H9 (cell line): ENCODE data around the gene MAP2. TPM values are rescaled to one million over a fixed set of nuclear protein-coding genes. Genes with fewer than 3 reads are reported as not detected.

Experiments
- DNase-seq: peaks from one replicate; pipeline ENCODE4 v3.0.0-alpha.2; 2017
- H2AFZ ChIP-seq: one replicate; pipeline ENCODE4 v1.6.1; 2013; ENCODE audit warnings: mild to moderate bottlenecking, low read length, control low read depth, moderate library complexity
- H2AK5ac ChIP-seq: 2 replicates; pipeline ENCODE4 v1.6.1; 2013; ENCODE audit warnings: low read length, control low read depth, mixed read lengths; ENCODE audit not compliant: insufficient read length
- H2BK120ac ChIP-seq: one replicate; pipeline ENCODE4 v1.6.1; 2013; ENCODE audit warnings: low read depth, mild to moderate bottlenecking, low read length, control low read depth, inconsistent platforms; ENCODE audit not compliant: poor library complexity, severe bottlenecking
- H2BK12ac ChIP-seq: 2 replicates; pipeline ENCODE4 v1.6.1; 2013; ENCODE audit warnings: low read length, control low read depth, mixed read lengths, low read depth; ENCODE audit not compliant: insufficient read length
- H2BK15ac ChIP-seq: 2 replicates; pipeline ENCODE4 v1.6.1; 2013; ENCODE audit warnings: low read depth, low read length, control low read depth
- H2BK20ac ChIP-seq: one replicate; pipeline ENCODE4 v1.6.1; 2013; ENCODE audit warnings: low read depth, mild to moderate bottlenecking, low read length, control low read depth, inconsistent platforms; ENCODE audit not compliant: poor library complexity, severe bottlenecking
- H2BK5ac ChIP-seq: 2 replicates; pipeline ENCODE4 v1.6.1; 2013; ENCODE audit warnings: low read length, control low read depth, mixed read lengths; ENCODE audit not compliant: insufficient read length
- H3K14ac ChIP-seq: 2 replicates; pipeline ENCODE4 v1.6.1; 2013; ENCODE audit warnings: low read length, control low read depth; ENCODE audit not compliant: insufficient read depth
- H3K18ac ChIP-seq: 2 replicates; pipeline ENCODE4 v1.6.1; 2013; ENCODE audit warnings: low read depth, mild to moderate bottlenecking, mixed read lengths, low read length, control low read depth; ENCODE audit not compliant: insufficient read length
- H3K23ac ChIP-seq: 2 replicates; pipeline ENCODE4 v1.6.1; 2013; ENCODE audit warnings: low read length, control low read depth, mixed read lengths, low read depth; ENCODE audit not compliant: insufficient read length
- H3K23me2 ChIP-seq: 2 replicates; pipeline ENCODE4 v1.6.1; 2013; ENCODE audit warnings: low read depth, mild to moderate bottlenecking, mixed read lengths, low read length, control low read depth; ENCODE audit not compliant: insufficient read length, poor library complexity, severe bottlenecking
- H3K27ac ChIP-seq: 2 replicates; pipeline ENCODE4 v1.5.1; 2013; ENCODE audit warnings: low read length, control low read depth, mixed read lengths, low read depth; ENCODE audit not compliant: insufficient read length
- H3K27me3 ChIP-seq: 2 replicates; pipeline ENCODE4 v1.6.1; 2013; ENCODE audit warnings: low read length, control low read depth, inconsistent platforms; ENCODE audit not compliant: insufficient read depth
- H3K4ac ChIP-seq: 2 replicates; pipeline ENCODE4 v1.6.1; 2013; ENCODE audit warnings: low read depth, mild to moderate bottlenecking, control low read depth, inconsistent platforms, low read length, moderate library complexity
- H3K4me1 ChIP-seq: 2 replicates; pipeline ENCODE4 v1.6.1; 2013; ENCODE audit warnings: low read length, control low read depth, inconsistent platforms; ENCODE audit not compliant: insufficient read depth
- H3K4me2 ChIP-seq: 2 replicates; pipeline ENCODE4 v1.6.1; 2013; ENCODE audit warnings: low read length, control low read depth, mixed read lengths; ENCODE audit not compliant: insufficient read length, insufficient read depth
- H3K56ac ChIP-seq: 2 replicates; pipeline ENCODE4 v1.6.1; 2013; ENCODE audit warnings: low read depth, mild to moderate bottlenecking, mixed read lengths, low read length, control low read depth; ENCODE audit not compliant: insufficient read length
- H3K79me1 ChIP-seq: 2 replicates; pipeline ENCODE4 v1.6.1; 2013; ENCODE audit warnings: low read depth, mild to moderate bottlenecking, moderate library complexity, low read length, control low read depth, inconsistent platforms; ENCODE audit not compliant: insufficient read depth, poor library complexity, severe bottlenecking
- H3K79me2 ChIP-seq: 2 replicates; pipeline ENCODE4 v1.6.1; 2013; ENCODE audit warnings: low read length, control low read depth, inconsistent platforms; ENCODE audit not compliant: insufficient read depth
- H3K9ac ChIP-seq: 2 replicates; pipeline ENCODE4 v1.6.1; 2013; ENCODE audit warnings: low read length, control low read depth, mixed read lengths; ENCODE audit not compliant: insufficient read length; ENCODE audit errors: extremely low read depth
- H3K9me3 ChIP-seq: one replicate; pipeline ENCODE4 v1.6.1; 2013; ENCODE audit warnings: low read depth, low read length, inconsistent platforms; ENCODE audit not compliant: control insufficient read depth
- H3T11ph ChIP-seq: one replicate; pipeline ENCODE4 v1.6.1; 2013; ENCODE audit warnings: mild to moderate bottlenecking, low read length, control low read depth, inconsistent platforms
- H4K20me1 ChIP-seq: one replicate; pipeline ENCODE4 v1.6.1; 2013; ENCODE audit not compliant: control insufficient read depth, insufficient read length, insufficient read depth
- H4K5ac ChIP-seq: 2 replicates; pipeline ENCODE4 v1.6.1; 2013; ENCODE audit warnings: low read depth, mild to moderate bottlenecking, mixed read lengths, low read length, control low read depth; ENCODE audit not compliant: insufficient read length
- H4K8ac ChIP-seq: replicated peaks from 2 replicates; pipeline ENCODE4 v1.6.1; 2013; ENCODE audit warnings: low read length, control low read depth, mixed read lengths, low read depth; ENCODE audit not compliant: insufficient read length
- H4K91ac ChIP-seq: 2 replicates; pipeline ENCODE4 v1.6.1; 2013; ENCODE audit warnings: low read depth, mild to moderate bottlenecking, moderate library complexity, mixed read lengths, low read length, control low read depth; ENCODE audit not compliant: insufficient read length
- H3K27ac Mint-ChIP-seq, 3 experiments: 2 replicates in 2 of 3; 3 replicates in 1 of 3; pipeline ENCODE4 v1.8.0; 2020 to 2021; ENCODE audit warnings: mixed read lengths in 3 of 3, mild to moderate bottlenecking in 1 of 3, moderate library complexity in 1 of 3
- H3K27me3 Mint-ChIP-seq: 2 replicates; pipeline ENCODE4 v1.8.0; 2021; ENCODE audit warnings: low read depth, mild to moderate bottlenecking, moderate library complexity, mixed read lengths
- H3K36me3 Mint-ChIP-seq, 3 experiments: 2 replicates in 2 of 3; 3 replicates in 1 of 3; pipeline ENCODE4 v1.8.0; 2020 to 2021; ENCODE audit warnings: low read depth in 3 of 3, mixed read lengths in 3 of 3; ENCODE audit not compliant: insufficient read depth in 1 of 3
- H3K4me1 Mint-ChIP-seq, 2 experiments: 2 replicates each; pipeline ENCODE4 v1.8.0; 2020; ENCODE audit warnings: mixed read lengths in 2 of 2
- H3K4me3 Mint-ChIP-seq, 2 experiments: 2 replicates in 1 of 2; 3 replicates in 1 of 2; pipeline ENCODE4 v1.8.0; 2020 to 2021; ENCODE audit warnings: mild to moderate bottlenecking in 2 of 2, mixed read lengths in 2 of 2, moderate library complexity in 1 of 2
- H3K9me3 Mint-ChIP-seq, 2 experiments: 2 replicates in 1 of 2; 3 replicates in 1 of 2; pipeline ENCODE4 v1.8.0; 2020; ENCODE audit warnings: mild to moderate bottlenecking in 2 of 2, mixed read lengths in 2 of 2, moderate library complexity in 1 of 2
- WGBS: extraction: QIAGEN DNeasy Blood & Tissue Kit; methylation state at CpG from one replicate; pipeline ENCODE4 v1.1.7; 2013; ENCODE audit warnings: missing lambda C conversion rate, low lambda C conversion rate, mixed read lengths; ENCODE audit not compliant: insufficient read length; ENCODE audit errors: extremely low coverage; 5-methylcytosine and 5-hydroxymethylcytosine counted together
- total RNA-seq: library from RNA; stranded (reverse); gene quantifications from 2 replicates; pipeline ENCODE4 v1.2.1, GENCODE V29; 2021
- TF ChIP-seq, protein P1 (sequence below): fragments of 200-600 bp; sonication (generic); conservative IDR thresholded peaks from 3 replicates; pipeline ENCODE4 v1.8.0; 2021; ENCODE audit warnings: antibody characterized with exemption, mild to moderate bottlenecking

MAP2 gene
- total RNA-seq, 1 experiment from 2014 or later = 0.87 TPM

DNA sequence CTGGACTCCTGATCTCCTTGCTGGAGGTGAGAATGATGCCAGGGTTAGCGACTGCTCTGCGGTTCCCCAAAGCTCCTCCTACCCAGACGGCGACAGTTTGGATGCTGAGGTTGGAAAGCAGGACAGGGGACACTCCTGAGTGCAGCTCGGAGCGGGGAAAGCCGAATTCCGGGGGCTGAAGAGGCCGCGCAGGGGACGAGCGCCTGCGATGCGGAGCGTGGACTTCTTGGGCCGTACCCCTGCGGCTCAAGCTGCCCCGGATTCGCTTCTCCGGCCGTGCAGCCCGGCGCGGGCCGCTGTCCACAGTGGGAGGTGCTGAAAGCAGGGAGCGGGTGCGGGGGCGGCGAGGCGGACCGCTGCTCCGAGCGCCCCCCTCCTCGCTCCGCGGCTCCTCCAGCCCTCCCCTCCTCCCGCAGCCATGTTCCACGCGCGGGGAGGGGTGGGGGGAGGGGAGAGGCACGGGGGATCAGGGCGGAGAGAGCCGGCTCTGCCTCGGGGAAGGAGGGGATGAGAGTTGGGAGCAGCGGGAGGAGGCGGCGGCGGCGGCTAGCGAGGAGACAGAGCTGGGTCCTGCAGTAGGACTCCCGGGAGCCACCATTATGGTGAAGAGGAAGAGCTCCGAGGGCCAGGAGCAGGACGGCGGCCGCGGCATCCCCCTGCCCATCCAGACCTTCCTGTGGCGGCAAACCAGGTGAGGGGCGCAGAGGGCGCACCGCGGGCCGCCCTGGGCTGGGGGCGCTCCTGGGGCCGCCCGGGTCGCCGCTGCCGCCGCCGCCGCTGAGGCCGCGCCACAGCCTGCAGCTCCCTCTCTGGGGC is 347.8 kb downstream of the MAP2 start, which contains the start of gene UNC80:
Gene UNC80, plus strand, starts transcription at position 359 of the 816 bp plus-strand sequence. Its CDS starts 241 bp downstream, at position 600.
- Histone ChIP-seq H2AFZ (no peak within 1 kb of the TSS), H2BK5ac (no peak within 1 kb of the TSS), H4K91ac (no peak within 1 kb of the TSS), H4K8ac (no peak within 1 kb of the TSS), H3T11ph (no peak within 1 kb of the TSS), H2BK15ac (no peak within 1 kb of the TSS), H3K4ac (no peak within 1 kb of the TSS), H3K27me3 (peaks cover 11% of the 10 kb centered on the region; the same call in 1 of the 2 replicates), H3K56ac (no peak within 1 kb of the TSS), H3K4me2 (peak within 1 kb of the TSS; percentile 35), H3K4me1 (no peaks in the 10 kb centered on the region), H3K9me3 (no peaks in the 10 kb centered on the region), H3K14ac (no peak within 1 kb of the TSS), H4K5ac (no peak within 1 kb of the TSS), H2BK12ac (no peak within 1 kb of the TSS), H3K18ac (no peak within 1 kb of the TSS), H2BK120ac (no peak within 1 kb of the TSS), H3K79me1 (no peaks in the 10 kb centered on the region), H3K79me2 (no peaks in the 10 kb centered on the region), H3K23ac (no peak within 1 kb of the TSS), H2BK20ac (no peak within 1 kb of the TSS), H3K23me2 (peaks cover 3% of the 10 kb centered on the region), H3K9ac (no peak within 1 kb of the TSS), H2AK5ac (no peak within 1 kb of the TSS), H4K20me1 (no peaks in the 10 kb centered on the region), H3K27ac (no peak within 1 kb of the TSS)
- Mint-ChIP-seq H3K27ac (peak within 1 kb of the TSS in 1 of 3 experiments; percentile 78; a peak in 1 of 7 replicates), H3K4me1 (peaks cover 6 to 12% of the 10 kb centered on the region in 2 experiments), H3K4me3 (peak within 1 kb of the TSS; percentile 66 to 82), H3K36me3 (no peaks in the 10 kb centered on the region), H3K27me3 (peaks cover 71% of the 10 kb centered on the region), H3K9me3 (no peaks in the 10 kb centered on the region; a peak in 2 of 5 replicates)
- no CpG with 5 or more reads among the region's 73 CpGs for WGBS
- TF ChIP-seq, protein P1, sequence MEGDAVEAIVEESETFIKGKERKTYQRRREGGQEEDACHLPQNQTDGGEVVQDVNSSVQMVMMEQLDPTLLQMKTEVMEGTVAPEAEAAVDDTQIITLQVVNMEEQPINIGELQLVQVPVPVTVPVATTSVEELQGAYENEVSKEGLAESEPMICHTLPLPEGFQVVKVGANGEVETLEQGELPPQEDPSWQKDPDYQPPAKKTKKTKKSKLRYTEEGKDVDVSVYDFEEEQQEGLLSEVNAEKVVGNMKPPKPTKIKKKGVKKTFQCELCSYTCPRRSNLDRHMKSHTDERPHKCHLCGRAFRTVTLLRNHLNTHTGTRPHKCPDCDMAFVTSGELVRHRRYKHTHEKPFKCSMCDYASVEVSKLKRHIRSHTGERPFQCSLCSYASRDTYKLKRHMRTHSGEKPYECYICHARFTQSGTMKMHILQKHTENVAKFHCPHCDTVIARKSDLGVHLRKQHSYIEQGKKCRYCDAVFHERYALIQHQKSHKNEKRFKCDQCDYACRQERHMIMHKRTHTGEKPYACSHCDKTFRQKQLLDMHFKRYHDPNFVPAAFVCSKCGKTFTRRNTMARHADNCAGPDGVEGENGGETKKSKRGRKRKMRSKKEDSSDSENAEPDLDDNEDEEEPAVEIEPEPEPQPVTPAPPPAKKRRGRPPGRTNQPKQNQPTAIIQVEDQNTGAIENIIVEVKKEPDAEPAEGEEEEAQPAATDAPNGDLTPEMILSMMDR = no peak
- DNase-seq = peak; percentile 85
